HL-60 (cell line): Measurements from ENCODE around the gene GTF2I.
"Not testable (repeated sequence)": the region's sequence is repeated elsewhere in the genome, so short reads cannot be mapped to it uniquely, and the experiment has no call there.

Experiments
- DNase-seq, 2 experiments: peaks; one replicate each; pipeline ENCODE4 v3.0.0-alpha.2; 2010 to 2020; ENCODE audit warnings: low read depth in 1 of 2, low spot score in 1 of 2
- H3K27ac ChIP-seq: fragments of 250-450 bp; sonication (Bioruptor Pico); replicated peaks from 2 replicates; pipeline ENCODE4 v1.5.1; 2020; ENCODE audit warnings: mild to moderate bottlenecking, moderate library complexity
- H3K27me3 ChIP-seq: fragments of 250-450 bp; sonication (Bioruptor Pico); 2 replicates; pipeline ENCODE4 v1.5.1; 2021; ENCODE audit warnings: mild to moderate bottlenecking, moderate library complexity; ENCODE audit not compliant: insufficient read depth, poor library complexity, severe bottlenecking
- H3K4me3 ChIP-seq: replicated peaks from 2 replicates; pipeline ENCODE4 v1.5.1; 2011; ENCODE audit warnings: mild to moderate bottlenecking, control low read depth, low read length; ENCODE audit not compliant: insufficient read depth
- CTCF ChIP-seq: IDR thresholded peaks from one replicate; pipeline ENCODE4 v1.5.1; 2011; ENCODE audit warnings: low read length, control low read depth, inconsistent platforms; ENCODE audit not compliant: insufficient read depth
- GABPA ChIP-seq: IDR thresholded peaks from 2 replicates; pipeline ENCODE4 v1.6.1; 2012; ENCODE audit warnings: low read depth
- POLR2AphosphoS5 ChIP-seq: IDR thresholded peaks from 2 replicates; pipeline ENCODE4 v1.6.1; 2012; ENCODE audit warnings: low read depth
- SPI1 ChIP-seq: IDR thresholded peaks from 2 replicates; pipeline ENCODE4 v1.6.1; 2012; ENCODE audit warnings: low read depth, mild to moderate bottlenecking, borderline replicate concordance
- TF ChIP-seq, protein P1 (sequence below): IDR thresholded peaks from 2 replicates; pipeline ENCODE4 v1.6.1; 2012; ENCODE audit warnings: low read depth; ENCODE audit not compliant: insufficient replicate concordance

The GTF2I gene

GRCh38 chr7:74690474-74690873 is 33.0 kb downstream of the GTF2I start:
- no peak overlapping the region for H3K27ac ChIP-seq
- no peak overlapping the region for H3K4me3 ChIP-seq
- TF ChIP-seq CTCF (no peak), GABPA (no peak)
- TF ChIP-seq, protein P1, sequence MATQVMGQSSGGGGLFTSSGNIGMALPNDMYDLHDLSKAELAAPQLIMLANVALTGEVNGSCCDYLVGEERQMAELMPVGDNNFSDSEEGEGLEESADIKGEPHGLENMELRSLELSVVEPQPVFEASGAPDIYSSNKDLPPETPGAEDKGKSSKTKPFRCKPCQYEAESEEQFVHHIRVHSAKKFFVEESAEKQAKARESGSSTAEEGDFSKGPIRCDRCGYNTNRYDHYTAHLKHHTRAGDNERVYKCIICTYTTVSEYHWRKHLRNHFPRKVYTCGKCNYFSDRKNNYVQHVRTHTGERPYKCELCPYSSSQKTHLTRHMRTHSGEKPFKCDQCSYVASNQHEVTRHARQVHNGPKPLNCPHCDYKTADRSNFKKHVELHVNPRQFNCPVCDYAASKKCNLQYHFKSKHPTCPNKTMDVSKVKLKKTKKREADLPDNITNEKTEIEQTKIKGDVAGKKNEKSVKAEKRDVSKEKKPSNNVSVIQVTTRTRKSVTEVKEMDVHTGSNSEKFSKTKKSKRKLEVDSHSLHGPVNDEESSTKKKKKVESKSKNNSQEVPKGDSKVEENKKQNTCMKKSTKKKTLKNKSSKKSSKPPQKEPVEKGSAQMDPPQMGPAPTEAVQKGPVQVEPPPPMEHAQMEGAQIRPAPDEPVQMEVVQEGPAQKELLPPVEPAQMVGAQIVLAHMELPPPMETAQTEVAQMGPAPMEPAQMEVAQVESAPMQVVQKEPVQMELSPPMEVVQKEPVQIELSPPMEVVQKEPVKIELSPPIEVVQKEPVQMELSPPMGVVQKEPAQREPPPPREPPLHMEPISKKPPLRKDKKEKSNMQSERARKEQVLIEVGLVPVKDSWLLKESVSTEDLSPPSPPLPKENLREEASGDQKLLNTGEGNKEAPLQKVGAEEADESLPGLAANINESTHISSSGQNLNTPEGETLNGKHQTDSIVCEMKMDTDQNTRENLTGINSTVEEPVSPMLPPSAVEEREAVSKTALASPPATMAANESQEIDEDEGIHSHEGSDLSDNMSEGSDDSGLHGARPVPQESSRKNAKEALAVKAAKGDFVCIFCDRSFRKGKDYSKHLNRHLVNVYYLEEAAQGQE = no peak
- no peaks in the 10 kb centered on the region for H3K27me3 ChIP-seq
- DNase-seq = no peak

- H3K27ac ChIP-seq, H3K4me3 ChIP-seq, DNase-seq, H3K27me3 ChIP-seq: not testable (repeated sequence)
Measured at GRCh38 chr7:74704419-74704818, 46.9 kb downstream of the GTF2I start.

GRCh38 chr7:74707238-74707637 is 49.7 kb downstream of the GTF2I start:
- H3K4me3 ChIP-seq = no peak overlapping the region
- H3K27ac ChIP-seq = no peak overlapping the region
- no peaks in the 10 kb centered on the region for H3K27me3 ChIP-seq
- TF ChIP-seq CTCF (no peak), GABPA (no peak), SPI1 (no peak), POLR2AphosphoS5 (no peak)
- TF ChIP-seq, protein P1 = no peak
- no peak for DNase-seq

GRCh38 chr7:74708569-74709275 is 51.2 kb downstream of the GTF2I start:
- TF ChIP-seq, protein P1 = no peak
- no peak for TF ChIP-seq CTCF
- H3K27ac ChIP-seq = no peak overlapping the region
- no peak overlapping the region for H3K4me3 ChIP-seq
- no peak for DNase-seq
- no peaks in the 10 kb centered on the region for H3K27me3 ChIP-seq
